AG04450 (cell line): ENCODE results near the gene RWDD1. TPM values are rescaled to one million over a fixed set of nuclear protein-coding genes. Genes with fewer than 3 reads are reported as not detected.

Source experiments
- CTCF ChIA-PET: fragments of 300-600, 350-600 bp; formaldehyde crosslinking; extraction: SDS; loops from one replicate; lab custom pipeline; 2022; ENCODE audit warnings: antibody characterized with exemption, inconsistent platforms; lab: Charles Lee
- POLR2A ChIA-PET: fragments of 350-600 bp; formaldehyde crosslinking; extraction: SDS; loops from one replicate; lab custom pipeline; 2021; ENCODE audit warnings: antibody characterized with exemption, inconsistent platforms; lab: Yijun Ruan, JAX
- DNase-seq: peaks from one replicate; pipeline ENCODE4 v3.0.0-alpha.2; 2011; ENCODE audit warnings: low read depth, low spot score
- H3K27ac ChIP-seq: one replicate; pipeline ENCODE4 v1.5.1; 2012; ENCODE audit warnings: low read depth, low read length, control low read depth
- H3K27me3 ChIP-seq: one replicate; pipeline ENCODE4 v1.6.0; 2012; ENCODE audit warnings: low read length; ENCODE audit not compliant: control insufficient read depth, insufficient read depth
- H3K4me3 ChIP-seq: 2 replicates; pipeline ENCODE4 v1.5.1; 2011; ENCODE audit warnings: mild to moderate bottlenecking, low read depth, low read length, control low read depth
- H3K9me3 ChIP-seq: 2 replicates; pipeline ENCODE4 v1.5.1; 2012; ENCODE audit warnings: low read length; ENCODE audit not compliant: control insufficient read depth, insufficient read depth
- CTCF ChIP-seq: IDR thresholded peaks from 2 replicates; pipeline ENCODE4 v1.5.1; 2011; ENCODE audit warnings: low read depth, low read length, control low read depth, inconsistent platforms
- polyA plus RNA-seq: library from polyadenylated mRNA; depleted of rRNA; stranded (reverse); fragments of >200 nt; gene quantifications from 2 replicates; pipeline ENCODE4 v1.2.3, GENCODE V29; 2011

Gene RWDD1
- polyA plus RNA-seq, 1 experiment = 56.9 TPM

DNA sequence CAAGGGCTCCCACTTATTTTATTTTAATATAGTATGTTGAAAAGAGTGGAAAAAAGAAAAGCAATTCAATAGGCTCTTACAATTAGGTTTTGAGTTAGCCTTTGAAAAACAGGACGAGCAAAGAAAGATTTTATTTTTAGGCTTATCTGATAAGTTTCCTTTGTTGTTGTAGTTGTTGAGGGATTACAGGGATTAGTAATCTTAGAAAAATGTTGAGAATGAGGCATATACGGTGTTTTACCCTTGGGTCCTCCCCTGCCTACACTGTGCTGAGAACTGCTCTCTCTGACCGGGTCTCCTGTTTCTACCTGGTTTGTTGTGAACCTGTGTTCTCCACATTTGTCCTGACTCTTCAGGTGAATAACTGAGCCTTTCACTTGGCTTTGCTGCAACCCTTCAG is 42.5 kb upstream of the RWDD1 start:
- Histone ChIP-seq H3K27me3 (no peaks in the 10 kb centered on the region), H3K4me3 (no peak overlapping the region), H3K27ac (no peak overlapping the region), H3K9me3 (no peaks in the 10 kb centered on the region)
- DNase-seq = no peak
- ChIA-PET CTCF (interaction anchor here (1.2 to 2.2 kb wide), 3 partner anchors 17 to 260 kb away, joined by 4 to 6 read pairs (median 5); partner anchors contain the start of gene CALHM5), POLR2A (interaction anchor here (1.1 kb wide), 1 partner anchor 42 kb away, joined by 3 read pairs; the partner anchor contains the start of gene RWDD1)
- TF ChIP-seq CTCF = no peak

GRCh38 chr6:116529466-116530290 is 41.6 kb upstream of the RWDD1 start:
- H3K9me3 ChIP-seq = no peaks in the 10 kb centered on the region
- H3K27me3 ChIP-seq = no peaks in the 10 kb centered on the region
- ChIA-PET CTCF (interaction anchor here (0.6 to 2.2 kb wide), 9 partner anchors 18 to 261 kb away, joined by 3 to 17 read pairs (median 4); partner anchors contain the start of gene CALHM5), POLR2A (interaction anchor here (1.0 to 1.1 kb wide), 2 partner anchors 18 to 41 kb away, joined by 3 read pairs; partner anchors contain the start of genes CALHM5 and RWDD1)
- no peak overlapping the region for H3K4me3 ChIP-seq
- no peak overlapping the region for H3K27ac ChIP-seq
- no peak for TF ChIP-seq CTCF
- no peak for DNase-seq

GRCh38 chr6:116530436-116530835 is 40.9 kb upstream of the RWDD1 start:
- H3K4me3 ChIP-seq = no peak overlapping the region
- POLR2A ChIA-PET = interaction anchor here (0.9 to 1.0 kb wide), 2 partner anchors 18 to 19 kb away, joined by 3 to 4 read pairs; partner anchors contain the start of gene CALHM5
- no peak for TF ChIP-seq CTCF
- CTCF ChIA-PET = interaction anchor here (0.6 to 1.6 kb wide), 10 partner anchors 17 to 261 kb away, joined by 3 to 17 read pairs (median 4); partner anchors contain the start of gene CALHM5
- DNase-seq = peak; percentile 33
- H3K9me3 ChIP-seq = no peaks in the 10 kb centered on the region
- H3K27ac ChIP-seq = no peak overlapping the region
- H3K27me3 ChIP-seq = no peaks in the 10 kb centered on the region

DNA sequence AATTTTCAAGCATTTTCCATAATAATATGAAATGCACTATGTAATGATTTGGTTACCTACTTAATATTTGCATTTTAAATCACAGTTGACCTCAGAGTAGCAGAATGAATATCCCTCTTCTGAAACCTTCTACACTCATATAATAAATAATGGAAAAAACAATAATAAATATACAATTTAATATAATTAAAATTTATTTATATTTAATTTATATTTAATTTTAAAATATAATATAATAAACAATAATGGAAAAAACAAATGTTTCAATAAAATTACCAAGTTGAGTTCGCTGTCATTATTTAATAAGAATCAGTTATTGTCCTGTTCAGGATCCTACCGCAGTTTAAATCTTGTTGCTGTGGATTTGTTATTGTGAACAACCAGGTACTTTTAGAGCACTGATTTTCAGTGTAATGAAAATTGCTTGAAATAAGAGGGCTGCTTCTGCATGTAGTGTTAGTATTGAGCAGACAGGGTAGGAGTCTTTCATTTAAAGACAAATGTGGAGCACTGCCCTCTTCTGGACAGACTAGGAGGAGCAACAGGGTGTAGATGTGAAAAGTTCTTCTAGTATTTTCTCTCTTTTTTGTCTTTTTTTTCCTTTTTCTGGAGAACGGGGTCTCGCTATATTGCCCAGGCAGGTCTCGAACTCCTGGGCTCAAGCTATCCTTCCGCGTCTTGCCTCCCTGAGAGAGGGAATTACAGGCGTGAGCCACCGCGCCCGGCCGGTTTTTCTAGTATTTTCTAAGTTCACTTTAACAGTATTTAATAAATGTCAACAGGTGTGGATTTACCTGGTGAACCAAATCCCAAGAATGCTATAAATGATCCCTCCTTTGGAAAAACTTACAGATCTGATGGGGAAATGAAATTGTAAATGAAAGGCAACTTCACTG is 39.4 kb upstream of the RWDD1 start:
- Histone ChIP-seq H3K27me3 (no peaks in the 10 kb centered on the region), H3K9me3 (no peaks in the 10 kb centered on the region), H3K27ac (no peak overlapping the region), H3K4me3 (no peak overlapping the region)
- POLR2A ChIA-PET = no interaction called here
- peak; percentile 52 for DNase-seq
- TF ChIP-seq CTCF = peak; percentile 82
- CTCF ChIA-PET = interaction anchor here (0.6 to 4.5 kb wide), 24 partner anchors 8 to 315 kb away, joined by 3 to 99 read pairs (median 4); partner anchors contain the start of genes CALHM4, CALHM5 and TSPYL1
